GM23338 (cell line): ENCODE results near the gene COX6B2.

Experiments
- CREB1 ChIP-seq: fragments of 250-450 bp; sonication (Bioruptor Pico); IDR thresholded peaks from 2 replicates; pipeline ENCODE4 v1.5.0; 2020; ENCODE audit warnings: low read depth, mild to moderate bottlenecking, moderate library complexity
- CTCF ChIP-seq, 2 experiments: fragments of 200-600 bp in 1 of 2; sonication (generic) in 1 of 2; conservative IDR thresholded peaks; 2 replicates each; pipeline versions ENCODE4 v1.5.1 to v1.6.1; 2016 to 2017; ENCODE audit warnings: antibody characterized with exemption in 2 of 2, low read depth in 2 of 2, mild to moderate bottlenecking in 2 of 2, moderate library complexity in 1 of 2
- EZH2 ChIP-seq: fragments of 200-600 bp; sonication (generic); IDR thresholded peaks from one replicate; pipeline ENCODE4 v1.8.0; 2017; ENCODE audit warnings: antibody characterized with exemption, mild to moderate bottlenecking, low read depth; ENCODE audit not compliant: unreplicated experiment

DNA sequence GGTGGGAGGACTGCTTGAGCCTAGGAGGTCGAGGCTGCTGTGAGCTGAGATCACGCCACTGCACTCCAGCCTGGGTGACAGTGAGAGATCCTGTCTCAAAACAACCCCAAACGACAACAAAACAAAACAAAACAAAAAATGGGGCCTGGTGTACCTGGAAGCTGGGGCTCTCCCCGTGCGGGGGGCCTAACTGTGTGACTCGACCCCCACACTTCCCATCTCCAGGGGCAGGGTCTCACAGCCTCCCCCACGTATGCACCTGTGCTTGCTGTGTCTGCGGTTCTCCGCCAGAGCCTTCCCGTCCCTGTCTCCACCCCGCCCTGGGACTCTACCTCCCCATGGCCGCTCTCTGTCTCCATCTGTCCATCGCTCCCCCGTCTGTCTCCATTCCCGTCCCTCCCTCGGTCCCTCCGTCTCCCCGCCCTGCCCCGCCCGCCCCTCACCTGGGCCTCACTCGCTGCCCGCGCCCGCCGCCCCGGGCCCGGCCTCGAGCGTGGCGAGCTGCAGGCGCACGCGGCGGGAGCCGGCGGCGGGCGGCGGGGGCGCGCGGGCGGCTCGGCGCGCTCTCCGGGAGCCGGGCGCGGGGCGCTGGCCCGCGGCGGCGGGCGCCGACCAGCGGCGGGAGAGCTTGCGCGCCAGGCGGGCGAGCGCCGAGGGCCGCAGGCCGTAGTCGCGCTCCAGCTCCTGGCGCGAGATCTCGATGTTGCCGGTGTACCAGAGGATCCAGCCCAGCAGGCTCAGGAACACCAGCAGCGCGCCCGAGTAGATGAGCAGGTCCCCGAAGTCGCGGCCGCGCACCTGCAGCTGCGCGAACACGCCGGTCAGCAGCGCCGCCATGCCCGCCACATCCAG, 29.0 kb upstream of the COX6B2 start:
- TF ChIP-seq CTCF (conservative IDR thresholded peaks at IDR 0.05; ENCODE audit: low read depth in 2 of 2) (no peak; a peak in 1 of 4 replicates), EZH2 (no peak), CREB1 (CRISPR knock-in tag) (no peak)
